CD4-positive, alpha-beta memory T cell (primary cell): ENCODE measurements around the gene OR12D3. TPM values are rescaled to one million over a fixed set of nuclear protein-coding genes. Genes with fewer than 3 reads are reported as not detected.

Experiments used
- CTCF ChIA-PET: fragments of 350-600 bp; sonication (Branson Sonifier 250); formaldehyde crosslinking; loops from one replicate; lab custom pipeline; 2021; ENCODE audit warnings: inconsistent platforms; ENCODE audit not compliant: partially characterized antibody; lab: Charles Lee
- POLR2A ChIA-PET: fragments of 350-600 bp; sonication (Branson Sonifier 250); formaldehyde crosslinking; loops from one replicate; lab custom pipeline; 2021; ENCODE audit not compliant: partially characterized antibody; lab: Charles Lee
- DNase-seq, 5 donors: peaks; one replicate each; pipeline versions ENCODE4 v3.0.0 to v3.0.0-alpha.2; 2020 to 2022; ENCODE audit warnings: mixed read lengths in 1 of 5
- H3K27ac ChIP-seq: one replicate; pipeline ENCODE4 v1.7.0; 2013; ENCODE audit warnings: low read depth, low read length
- H3K27me3 ChIP-seq: 2 replicates; pipeline ENCODE4 v1.7.0; 2013; ENCODE audit warnings: mild to moderate bottlenecking, low read length, moderate library complexity; ENCODE audit not compliant: insufficient read depth
- H3K36me3 ChIP-seq: 2 replicates; pipeline ENCODE4 v1.7.0; 2013; ENCODE audit warnings: mild to moderate bottlenecking, low read length, moderate library complexity; ENCODE audit not compliant: insufficient read depth
- H3K4me1 ChIP-seq: 2 replicates; pipeline ENCODE4 v1.7.0; 2013; ENCODE audit warnings: mild to moderate bottlenecking, low read length, moderate library complexity; ENCODE audit not compliant: insufficient read depth
- H3K4me3 ChIP-seq, 2 donors: one replicate each; pipeline ENCODE4 v1.7.0; 2013; ENCODE audit warnings: low read length in 2 of 2, mild to moderate bottlenecking in 1 of 2
- H3K9me3 ChIP-seq, 2 donors: one replicate each; pipeline ENCODE4 v1.7.0; 2013; ENCODE audit warnings: low read length in 2 of 2, control low read depth in 1 of 2; ENCODE audit not compliant: control insufficient read depth in 1 of 2
- H3K27ac Mint-ChIP-seq, 7 donors: one replicate each; pipeline ENCODE4 v1.8.0; 2020 to 2021; ENCODE audit warnings: mixed read lengths in 7 of 7, mild to moderate bottlenecking in 6 of 7, inconsistent platforms in 3 of 7, moderate library complexity in 3 of 7
- H3K27me3 Mint-ChIP-seq, 2 donors: one replicate each; pipeline ENCODE4 v1.8.0; 2020 to 2021; ENCODE audit warnings: mixed read lengths in 2 of 2
- H3K36me3 Mint-ChIP-seq, 2 donors: one replicate each; pipeline ENCODE4 v1.8.0; 2020 to 2021; ENCODE audit warnings: mixed read lengths in 2 of 2, inconsistent platforms in 1 of 2, mild to moderate bottlenecking in 1 of 2
- H3K4me1 Mint-ChIP-seq, 4 donors: one replicate each; pipeline ENCODE4 v1.8.0; 2020 to 2021; ENCODE audit warnings: mixed read lengths in 4 of 4, mild to moderate bottlenecking in 1 of 4
- H3K4me3 Mint-ChIP-seq, 8 donors: one replicate each; pipeline ENCODE4 v1.8.0; 2020 to 2021; ENCODE audit warnings: mixed read lengths in 8 of 8, mild to moderate bottlenecking in 7 of 8, moderate library complexity in 6 of 8, inconsistent platforms in 3 of 8
- H3K9me3 Mint-ChIP-seq, 8 donors: one replicate each; pipeline ENCODE4 v1.8.0; 2020 to 2021; ENCODE audit warnings: mixed read lengths in 8 of 8, mild to moderate bottlenecking in 5 of 8, inconsistent platforms in 3 of 8, moderate library complexity in 1 of 8
- intact Hi-C: fragments of 100-400 bp; cut with micrococcal nuclease; formaldehyde crosslinking; loops from one replicate; pipeline ENCODE4 v1.15.1; 2023
- polyA plus RNA-seq, 2 donors: library from polyadenylated mRNA; unstranded; fragments of 300-500 nt; fragmentation: Illumina TruSeq; gene quantifications; one replicate each; pipeline ENCODE4 v1.2.3, GENCODE V29; 2021
- total RNA-seq, 2 experiments: library from RNA; stranded (reverse); gene quantifications; one replicate each; pipeline ENCODE4 v1.2.3, GENCODE V29; 2021

OR12D3 gene, protein sequence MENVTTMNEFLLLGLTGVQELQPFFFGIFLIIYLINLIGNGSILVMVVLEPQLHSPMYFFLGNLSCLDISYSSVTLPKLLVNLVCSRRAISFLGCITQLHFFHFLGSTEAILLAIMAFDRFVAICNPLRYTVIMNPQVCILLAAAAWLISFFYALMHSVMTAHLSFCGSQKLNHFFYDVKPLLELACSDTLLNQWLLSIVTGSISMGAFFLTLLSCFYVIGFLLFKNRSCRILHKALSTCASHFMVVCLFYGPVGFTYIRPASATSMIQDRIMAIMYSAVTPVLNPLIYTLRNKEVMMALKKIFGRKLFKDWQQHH
- not detected for total RNA-seq
- polyA plus RNA-seq = not detected

GRCh38 chr6:29375191-29375590, at the start of gene OR12D3:
TSS of gene OR12D3 (minus strand) at chr6:29375291. CDS start at chr6:29375287, 4 bp downstream.
- Histone ChIP-seq H3K27ac (no peak within 1 kb of the TSS), H3K36me3 (no peaks in the 10 kb centered on the region), H3K4me3 (no peak within 1 kb of the TSS), H3K9me3 (no peaks in the 10 kb centered on the region), H3K27me3 (no peaks in the 10 kb centered on the region), H3K4me1 (no peaks in the 10 kb centered on the region)
- Mint-ChIP-seq H3K27ac (no peak within 1 kb of the TSS), H3K4me1 (no peaks in the 10 kb centered on the region), H3K36me3 (no peaks in the 10 kb centered on the region), H3K9me3 (peaks cover 0 to 6% (median 0%) of the 10 kb centered on the region in 8 donors), H3K27me3 (peaks cover 18 to 35% of the 10 kb centered on the region in 2 donors), H3K4me3 (no peak within 1 kb of the TSS)
- ChIA-PET POLR2A (no interaction called here), CTCF (no interaction called here)
- DNase-seq = no peak
- intact Hi-C loops = no loop called here

GRCh38 chr6:29424575-29424974, 49.5 kb upstream of the OR12D3 start:
- peaks cover 0 to 12% (median 6%) of the 10 kb centered on the region in 8 donors for H3K9me3 Mint-ChIP-seq
- no peak overlapping the region for H3K4me3 Mint-ChIP-seq
- no peak overlapping the region for H3K4me3 ChIP-seq
- H3K9me3 ChIP-seq = no peaks in the 10 kb centered on the region
- H3K27ac ChIP-seq = no peak overlapping the region
- no peaks in the 10 kb centered on the region for H3K36me3 ChIP-seq
- intact Hi-C loops = no loop called here
- no peak overlapping the region for H3K27ac Mint-ChIP-seq
- H3K27me3 Mint-ChIP-seq = peaks cover 21 to 23% of the 10 kb centered on the region in 2 donors
- POLR2A ChIA-PET = no interaction called here
- H3K4me1 ChIP-seq = no peaks in the 10 kb centered on the region
- DNase-seq = no peak
- H3K27me3 ChIP-seq = no peaks in the 10 kb centered on the region
- H3K36me3 Mint-ChIP-seq = no peaks in the 10 kb centered on the region
- CTCF ChIA-PET = interaction anchor here (1.2 kb wide), 1 partner anchor 11 kb away, joined by 4 read pairs; no protein-coding TSS in a partner anchor
- H3K4me1 Mint-ChIP-seq = no peaks in the 10 kb centered on the region

- H3K9me3 ChIP-seq = no peaks in the 10 kb centered on the region
- H3K27me3 Mint-ChIP-seq = peaks cover 19 to 21% of the 10 kb centered on the region in 2 donors
- no peaks in the 10 kb centered on the region for H3K27me3 ChIP-seq
- H3K4me1 Mint-ChIP-seq = no peaks in the 10 kb centered on the region
- no peaks in the 10 kb centered on the region for H3K36me3 ChIP-seq
- H3K9me3 Mint-ChIP-seq = peaks cover 0 to 12% (median 6%) of the 10 kb centered on the region in 8 donors
- H3K27ac ChIP-seq = no peak overlapping the region
- H3K4me3 ChIP-seq = no peak overlapping the region
- no peak for DNase-seq
- H3K4me3 Mint-ChIP-seq = no peak overlapping the region
- intact Hi-C loops = no loop called here
- ChIA-PET POLR2A (no interaction called here), CTCF (interaction anchor here (1.2 kb wide), 1 partner anchor 11 kb away, joined by 4 read pairs; no protein-coding TSS in a partner anchor)
- H3K27ac Mint-ChIP-seq = no peak overlapping the region
- H3K4me1 ChIP-seq = no peaks in the 10 kb centered on the region
- H3K36me3 Mint-ChIP-seq = no peaks in the 10 kb centered on the region
Observed at GRCh38 chr6:29424168-29424567, 49.1 kb upstream of the OR12D3 start.

DNA sequence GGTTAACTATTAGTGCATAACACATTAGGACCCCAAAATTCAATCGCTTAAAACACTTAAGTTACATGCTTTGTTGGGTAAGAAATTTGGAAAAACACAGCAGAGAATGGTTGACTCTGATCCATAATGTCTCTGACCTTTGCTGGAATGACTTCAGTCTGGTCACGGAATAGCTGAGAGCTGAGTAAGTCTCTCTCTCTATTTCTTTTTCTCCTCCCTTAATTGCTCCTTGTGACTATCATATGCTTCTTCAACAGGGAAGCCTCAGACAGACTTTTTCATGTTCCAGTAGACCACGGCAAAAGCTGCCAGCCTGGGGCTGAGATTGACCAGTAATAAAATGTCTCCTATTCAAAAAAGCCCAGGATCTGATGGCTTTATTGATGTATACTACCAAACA, 44.4 kb upstream of the OR12D3 start:
- ChIA-PET CTCF (no interaction called here), POLR2A (no interaction called here)
- Mint-ChIP-seq H3K9me3 (peaks cover 0 to 12% (median 6%) of the 10 kb centered on the region in 8 donors), H3K27me3 (peaks cover 15 to 23% of the 10 kb centered on the region in 2 donors), H3K27ac (no peak overlapping the region), H3K4me1 (no peaks in the 10 kb centered on the region), H3K4me3 (no peak overlapping the region), H3K36me3 (no peaks in the 10 kb centered on the region)
- Histone ChIP-seq H3K27ac (no peak overlapping the region), H3K36me3 (no peaks in the 10 kb centered on the region), H3K27me3 (no peaks in the 10 kb centered on the region), H3K4me3 (no peak overlapping the region), H3K9me3 (no peaks in the 10 kb centered on the region), H3K4me1 (no peaks in the 10 kb centered on the region)
- DNase-seq = no peak
- intact Hi-C loops = no loop called here

DNA sequence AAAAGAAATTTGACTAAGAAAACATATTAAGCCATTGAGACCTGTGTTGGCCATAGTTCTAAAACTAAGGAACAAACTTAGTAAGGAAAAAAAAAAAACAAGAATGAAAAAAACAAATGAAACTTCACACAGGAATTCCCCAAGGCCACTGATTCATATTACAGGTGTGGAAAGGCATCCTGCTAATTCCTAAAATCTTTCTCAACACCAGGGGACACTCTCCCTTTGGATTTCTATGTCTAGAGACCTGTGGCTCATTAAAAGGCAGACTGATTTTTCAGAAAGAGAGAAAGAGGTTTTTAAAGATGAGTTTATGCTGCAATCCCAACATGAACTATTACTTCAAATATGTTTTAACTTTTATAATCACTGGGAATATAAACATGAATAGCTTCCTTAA, 39.5 kb upstream of the OR12D3 start, which contains the start of gene OR12D1:
Gene OR12D1 (plus strand): TSS at position 341 of the 400 bp plus-strand sequence.
- Mint-ChIP-seq H3K4me1 (no peaks in the 10 kb centered on the region), H3K27ac (no peak within 1 kb of the TSS), H3K27me3 (peaks cover 11 to 34% of the 10 kb centered on the region in 2 donors), H3K9me3 (peaks cover 0 to 22% (median 16%) of the 10 kb centered on the region in 8 donors), H3K4me3 (no peak within 1 kb of the TSS), H3K36me3 (no peaks in the 10 kb centered on the region)
- Histone ChIP-seq H3K4me1 (no peaks in the 10 kb centered on the region), H3K36me3 (no peaks in the 10 kb centered on the region), H3K27me3 (no peaks in the 10 kb centered on the region), H3K27ac (no peak within 1 kb of the TSS), H3K4me3 (no peak within 1 kb of the TSS), H3K9me3 (no peaks in the 10 kb centered on the region)
- no peak for DNase-seq
- POLR2A ChIA-PET = no interaction called here
- CTCF ChIA-PET = no interaction called here
- intact Hi-C loops = no loop called here

GRCh38 chr6:29403801-29404200, 28.7 kb upstream of the OR12D3 start:
- Histone ChIP-seq H3K36me3 (no peaks in the 10 kb centered on the region), H3K4me3 (no peak overlapping the region), H3K9me3 (no peaks in the 10 kb centered on the region), H3K27ac (no peak overlapping the region), H3K4me1 (no peaks in the 10 kb centered on the region), H3K27me3 (peaks cover 7% of the 10 kb centered on the region)
- peaks cover 2 to 13% (median 10%) of the 10 kb centered on the region in 8 donors for H3K9me3 Mint-ChIP-seq
- CTCF ChIA-PET = no interaction called here
- peaks cover 26 to 50% of the 10 kb centered on the region in 2 donors for H3K27me3 Mint-ChIP-seq
- no peak for DNase-seq
- POLR2A ChIA-PET = no interaction called here
- H3K4me3 Mint-ChIP-seq = no peak overlapping the region
- H3K27ac Mint-ChIP-seq = no peak overlapping the region
- H3K4me1 Mint-ChIP-seq = no peaks in the 10 kb centered on the region
- intact Hi-C loops = no loop called here
- no peaks in the 10 kb centered on the region for H3K36me3 Mint-ChIP-seq

- CTCF ChIA-PET = no interaction called here
Observed at GRCh38 chr6:29399525-29399924, 24.4 kb upstream of the OR12D3 start.

More at GRCh38 chr6:29399525-29399924, 24.4 kb upstream of the OR12D3 start:
- H3K9me3 Mint-ChIP-seq = peaks cover 0 to 3% (median 0%) of the 10 kb centered on the region in 8 donors
- POLR2A ChIA-PET = no interaction called here
- H3K4me1 Mint-ChIP-seq = no peaks in the 10 kb centered on the region
- H3K27me3 ChIP-seq = no peaks in the 10 kb centered on the region
- no peaks in the 10 kb centered on the region for H3K36me3 Mint-ChIP-seq
- no peak overlapping the region for H3K4me3 Mint-ChIP-seq
- H3K27me3 Mint-ChIP-seq = peaks cover 23 to 55% of the 10 kb centered on the region in 2 donors
- no peak overlapping the region for H3K27ac ChIP-seq
- H3K36me3 ChIP-seq = no peaks in the 10 kb centered on the region
- no peak overlapping the region for H3K27ac Mint-ChIP-seq
- intact Hi-C loops = no loop called here
- H3K4me1 ChIP-seq = no peaks in the 10 kb centered on the region
- no peak for DNase-seq
- no peak overlapping the region for H3K4me3 ChIP-seq
- no peaks in the 10 kb centered on the region for H3K9me3 ChIP-seq
